Endothelial cell of umbilical vein (primary cell): ENCODE data around the gene MYO9A.
"Not testable (repeated sequence)": the region's sequence is repeated elsewhere in the genome, so short reads cannot be mapped to it uniquely, and the experiment has no call there.

ENCODE experiments used
- MYC ChIP-seq: IDR thresholded peaks from one replicate; pipeline ENCODE4 v1.6.1; 2011; ENCODE audit warnings: mild to moderate bottlenecking, low read depth, low read length
- POLR2A ChIP-seq: IDR thresholded peaks from 2 replicates; pipeline ENCODE4 v1.6.1; 2012; ENCODE audit warnings: low read depth, mild to moderate bottlenecking, control low read depth, low read length

DNA sequence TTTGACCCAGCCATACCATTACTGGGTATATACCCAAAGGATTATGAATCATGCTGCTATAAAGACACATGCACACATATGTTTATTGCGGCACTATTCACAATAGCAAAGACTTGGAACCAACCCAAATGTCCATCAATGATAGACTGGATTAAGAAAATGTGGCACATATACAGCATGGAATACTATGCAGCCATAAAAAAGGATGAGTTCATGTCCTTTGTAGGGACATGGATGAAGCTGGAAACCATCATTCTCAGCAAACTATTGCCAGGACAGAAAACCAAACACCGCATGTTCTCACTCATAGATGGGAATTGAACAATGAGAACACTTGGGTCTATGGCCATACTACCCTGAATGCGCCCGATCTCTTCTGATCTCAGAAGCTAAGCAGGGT lies 259.7 kb downstream of the MYO9A start:
- TF ChIP-seq POLR2A, MYC: not testable (repeated sequence)
